Uterus (tissue), 2 donors: ENCODE data around the gene KIFAP3.

Source experiments
- POLR2A ChIP-seq, 2 donors: fragments of 450-650 bp; IDR thresholded peaks; one replicate each; pipeline ENCODE4 v1.6.1; 2016; ENCODE audit warnings: antibody characterized with exemption in 2 of 2, mild to moderate bottlenecking in 1 of 2, moderate library complexity in 1 of 2
- TF ChIP-seq, protein P1 (sequence below), 4 experiments: fragments of 200-600 bp in 2 of 4; fragments of 450-650 bp in 2 of 4; sonication (generic) in 2 of 4; IDR thresholded peaks; one replicate each; pipeline ENCODE4 v1.5.1; 2016 to 2019; ENCODE audit warnings: antibody characterized with exemption in 4 of 4, mild to moderate bottlenecking in 2 of 4, moderate library complexity in 1 of 4

DNA sequence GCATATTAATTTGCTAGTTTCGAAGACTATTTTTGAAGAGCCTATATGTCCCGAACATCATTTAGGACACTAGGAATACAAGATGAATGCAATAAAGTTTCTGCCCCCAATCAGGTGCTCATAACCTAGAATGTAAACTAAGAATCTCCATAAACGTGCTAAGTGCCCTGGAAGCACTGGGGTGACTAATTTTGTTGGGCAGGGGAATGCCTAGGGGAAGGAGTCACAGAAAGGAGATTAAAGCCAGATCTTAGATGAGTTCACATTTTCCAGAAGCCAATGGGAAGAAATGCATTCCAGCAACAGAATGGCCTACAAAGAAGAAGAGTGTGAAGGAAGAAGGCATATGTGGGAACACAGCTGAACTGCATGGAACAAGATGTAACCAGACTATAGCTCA is 200.3 kb downstream of the KIFAP3 start:
- TF ChIP-seq, protein P1, sequence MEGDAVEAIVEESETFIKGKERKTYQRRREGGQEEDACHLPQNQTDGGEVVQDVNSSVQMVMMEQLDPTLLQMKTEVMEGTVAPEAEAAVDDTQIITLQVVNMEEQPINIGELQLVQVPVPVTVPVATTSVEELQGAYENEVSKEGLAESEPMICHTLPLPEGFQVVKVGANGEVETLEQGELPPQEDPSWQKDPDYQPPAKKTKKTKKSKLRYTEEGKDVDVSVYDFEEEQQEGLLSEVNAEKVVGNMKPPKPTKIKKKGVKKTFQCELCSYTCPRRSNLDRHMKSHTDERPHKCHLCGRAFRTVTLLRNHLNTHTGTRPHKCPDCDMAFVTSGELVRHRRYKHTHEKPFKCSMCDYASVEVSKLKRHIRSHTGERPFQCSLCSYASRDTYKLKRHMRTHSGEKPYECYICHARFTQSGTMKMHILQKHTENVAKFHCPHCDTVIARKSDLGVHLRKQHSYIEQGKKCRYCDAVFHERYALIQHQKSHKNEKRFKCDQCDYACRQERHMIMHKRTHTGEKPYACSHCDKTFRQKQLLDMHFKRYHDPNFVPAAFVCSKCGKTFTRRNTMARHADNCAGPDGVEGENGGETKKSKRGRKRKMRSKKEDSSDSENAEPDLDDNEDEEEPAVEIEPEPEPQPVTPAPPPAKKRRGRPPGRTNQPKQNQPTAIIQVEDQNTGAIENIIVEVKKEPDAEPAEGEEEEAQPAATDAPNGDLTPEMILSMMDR (IDR thresholded peaks at IDR 0.05): no peak
- TF ChIP-seq POLR2A (IDR thresholded peaks at IDR 0.05): no peak
